Measurements from ENCODE around the gene SERHL2.
"Not testable (repeated sequence)": the region's sequence is repeated elsewhere in the genome, so short reads cannot be mapped to it uniquely, and the experiment has no call there.

The SERHL2 gene

DNA sequence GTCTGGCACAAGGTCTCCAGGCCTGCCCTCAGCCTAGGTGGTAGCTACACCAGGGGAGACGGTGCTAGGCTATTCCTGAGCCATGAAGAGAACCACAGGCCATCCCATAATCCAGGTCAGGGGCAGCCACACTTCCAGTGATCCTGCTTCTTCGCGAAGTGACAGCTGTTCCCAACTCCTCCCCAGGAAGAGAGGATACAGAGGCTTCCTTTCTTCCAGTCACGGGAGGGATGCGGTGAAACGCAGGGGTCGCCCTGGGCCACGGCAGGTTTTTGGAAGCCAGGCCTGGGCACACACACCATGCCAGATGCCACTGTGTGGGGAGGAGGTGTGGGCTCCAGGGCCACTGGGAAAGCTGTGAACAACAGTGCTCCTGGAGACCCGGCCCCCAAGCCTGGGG is 23.4 kb downstream of the SERHL2 start:
- H3K36me3 ChIP-seq (ENCODE audit: insufficient read depth, low read length), result peaks cover 59% of the 10 kb centered on the region
- 96% methylated on average over 8 of the region's 9 CpGs for WGBS

DNA sequence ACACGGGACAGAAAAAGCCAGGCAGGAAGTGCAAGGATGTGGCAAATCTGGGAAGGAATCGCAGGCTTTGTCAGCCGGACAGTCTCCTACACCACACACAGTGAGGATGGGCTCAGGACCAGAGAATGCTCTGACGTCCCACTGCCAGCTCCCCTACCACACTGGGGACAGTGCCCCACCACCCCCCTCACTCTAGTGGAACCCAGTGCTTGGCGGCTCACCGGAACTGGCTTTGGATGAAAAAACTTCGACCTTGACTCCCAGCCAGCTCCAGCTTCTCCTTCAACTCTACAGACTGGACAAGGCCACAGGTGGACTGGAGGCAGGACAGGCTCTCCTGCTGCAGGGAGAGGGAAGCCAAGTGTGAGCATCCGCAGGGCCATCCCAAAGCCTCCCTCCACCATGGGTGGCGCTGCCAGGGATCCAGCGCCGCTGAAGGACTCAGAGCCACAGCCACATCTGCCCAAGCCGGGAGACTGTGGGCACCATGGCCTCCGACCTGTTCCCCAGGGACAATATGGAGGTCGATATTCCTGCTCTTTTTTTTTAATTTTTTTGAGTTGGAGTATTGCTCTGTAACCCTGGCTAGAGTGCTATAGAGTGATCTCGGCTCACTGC is 24.0 kb downstream of the SERHL2 start:
- Histone ChIP-seq H3K4me3 (ENCODE audit: low read length) (no peak overlapping the region), H3K36me3 (ENCODE audit: insufficient read depth, low read length) (peaks cover 53% of the 10 kb centered on the region), H3K9ac (ENCODE audit: low read depth, low read length) (no peak overlapping the region), H3K27me3 (ENCODE audit: insufficient read depth, low read length) (no peaks in the 10 kb centered on the region), H3K9me3 (ENCODE audit: insufficient read depth, low read depth, low read length) (no peaks in the 10 kb centered on the region), H3K4me1 (ENCODE audit: insufficient read depth, low read length) (0 out of 2 replicates have a peak, but pooled peaks cover 3% of the 10 kb centered on the region), H3K27ac (ENCODE audit: low read depth, low read length) (no peak overlapping the region)
- WGBS, result 95% methylated on average over 15 of the region's 15 CpGs

More for the DNA sequence above, 23.4 kb downstream of the SERHL2 start:
- not testable (repeated sequence) for H3K27me3 ChIP-seq (ENCODE audit: insufficient read depth, low read length); H3K9me3 ChIP-seq (ENCODE audit: insufficient read depth, low read depth, low read length); H3K27ac ChIP-seq (ENCODE audit: low read depth, low read length); H3K4me3 ChIP-seq (ENCODE audit: low read length); H3K9ac ChIP-seq (ENCODE audit: low read depth, low read length); H3K4me1 ChIP-seq (ENCODE audit: insufficient read depth, low read length)

DNA sequence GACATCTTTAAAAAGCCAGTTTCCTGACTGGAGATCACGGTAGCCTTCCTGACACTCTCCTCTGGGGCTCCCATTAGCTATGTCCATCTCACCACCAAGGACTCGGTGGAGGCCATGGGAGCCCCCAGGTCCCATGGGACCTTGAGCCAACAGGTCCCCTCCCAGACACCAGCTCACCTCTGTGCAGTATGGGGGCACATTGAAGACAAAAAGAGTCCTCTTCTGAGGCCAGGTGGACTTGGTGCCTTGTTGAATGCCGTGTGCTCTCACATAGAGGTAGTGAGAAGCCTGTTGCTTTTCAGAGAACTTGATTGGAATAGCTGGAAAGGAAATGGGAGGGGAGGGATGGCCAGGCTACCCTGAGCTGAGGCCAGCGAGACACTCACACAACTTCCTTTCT is 26.3 kb downstream of the SERHL2 start:
- peaks cover 50% of the 10 kb centered on the region for H3K36me3 ChIP-seq (ENCODE audit: insufficient read depth, low read length)
- H3K9me3 ChIP-seq (ENCODE audit: insufficient read depth, low read depth, low read length); H3K4me1 ChIP-seq (ENCODE audit: insufficient read depth, low read length); H3K4me3 ChIP-seq (ENCODE audit: low read length); H3K27ac ChIP-seq (ENCODE audit: low read depth, low read length); H3K9ac ChIP-seq (ENCODE audit: low read depth, low read length); H3K27me3 ChIP-seq (ENCODE audit: insufficient read depth, low read length): not testable (repeated sequence)
- WGBS, result 96% methylated on average over 2 of the region's 4 CpGs

DNA sequence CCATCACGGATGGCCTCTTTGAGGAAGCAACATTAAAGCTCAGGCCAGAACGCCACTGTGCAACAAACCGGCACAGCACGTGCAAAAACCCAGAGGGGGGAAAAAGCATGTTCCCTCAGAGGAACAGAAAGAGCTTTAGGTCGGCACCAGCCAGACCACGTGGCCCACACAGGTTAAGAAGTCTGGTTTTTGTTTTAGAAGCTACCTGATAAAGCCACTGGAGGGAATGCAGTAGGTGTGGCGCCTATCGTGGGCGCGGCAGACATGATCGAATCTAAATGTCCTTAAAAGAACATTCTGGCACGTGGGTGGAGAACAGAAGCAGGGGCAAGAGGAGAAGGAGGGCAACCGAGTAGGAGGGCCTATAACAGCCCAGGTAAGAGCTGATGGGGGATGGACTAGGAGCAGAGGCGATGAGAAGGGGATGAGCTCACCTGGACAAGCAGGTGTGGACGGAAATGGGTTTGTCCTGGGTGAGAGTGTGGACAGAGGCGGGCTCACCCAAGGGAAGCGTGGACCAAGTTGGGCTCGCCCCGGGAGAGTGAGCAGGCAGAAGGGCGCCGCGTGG is 27.5 kb downstream of the SERHL2 start:
- 0% methylated on average over 10 of the region's 22 CpGs for WGBS
- H3K9me3 ChIP-seq (ENCODE audit: insufficient read depth, low read depth, low read length); H3K4me1 ChIP-seq (ENCODE audit: insufficient read depth, low read length); H3K27me3 ChIP-seq (ENCODE audit: insufficient read depth, low read length): not testable (repeated sequence)
- H3K9ac ChIP-seq (ENCODE audit: low read depth, low read length), result peak overlapping the region; percentile 96
- H3K27ac ChIP-seq (ENCODE audit: low read depth, low read length), result peak overlapping the region; percentile 73; the same call in 1 of the 2 replicates
- peak overlapping the region; percentile 82 for H3K4me3 ChIP-seq (ENCODE audit: low read length)
- peaks cover 59% of the 10 kb centered on the region for H3K36me3 ChIP-seq (ENCODE audit: insufficient read depth, low read length)

DNA sequence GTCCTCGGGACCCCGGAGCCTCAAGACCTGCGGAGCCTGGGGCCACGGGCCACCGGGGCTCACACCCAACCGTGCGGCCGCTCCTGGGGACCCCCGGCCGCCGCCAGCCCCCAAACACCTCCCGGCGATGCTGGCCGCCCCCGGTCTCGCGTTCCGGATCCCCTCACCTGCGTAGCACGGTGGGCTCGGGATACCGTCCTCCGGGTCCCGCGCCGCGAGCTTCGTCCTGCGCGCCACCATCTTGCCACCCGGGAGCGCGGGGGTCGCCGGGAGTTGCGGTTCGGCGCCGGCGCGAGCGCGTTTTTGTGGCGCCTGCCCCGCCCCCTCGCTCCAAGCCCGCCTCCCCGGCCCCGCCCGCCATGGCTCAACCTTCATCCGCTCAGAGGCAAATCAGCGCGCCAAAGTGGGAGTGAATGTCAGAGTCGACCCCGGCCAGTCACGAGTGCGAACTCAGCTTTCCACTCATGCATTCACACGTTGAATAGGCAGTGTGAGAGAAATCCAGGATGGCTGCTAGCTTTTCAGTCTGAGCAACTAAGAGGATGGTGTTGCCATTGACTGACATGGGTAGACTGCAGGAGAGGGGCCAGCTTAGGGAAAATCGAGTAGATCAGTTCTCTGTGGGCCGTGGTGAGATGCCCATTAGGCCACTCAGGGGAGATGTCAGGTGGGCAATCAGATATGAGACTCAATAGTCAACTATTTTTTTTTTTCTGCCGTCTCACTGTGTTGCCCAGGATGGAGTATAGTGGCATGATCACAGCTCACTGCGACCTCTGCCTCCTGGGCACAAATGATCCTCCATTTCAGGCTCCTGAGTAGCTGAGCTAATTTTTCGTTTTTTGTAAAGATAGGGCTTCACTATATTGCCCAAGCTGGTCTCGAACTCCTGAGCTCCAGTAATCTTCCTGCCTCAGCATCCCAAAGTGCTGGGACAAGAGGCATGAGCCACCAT is 28.3 kb downstream of the SERHL2 start:
- Histone ChIP-seq H3K27ac (ENCODE audit: low read depth, low read length) (peak overlapping the region; percentile 73), H3K4me1 (ENCODE audit: insufficient read depth, low read length) (0 out of 2 replicates have a peak, but pooled peaks cover 3% of the 10 kb centered on the region), H3K9ac (ENCODE audit: low read depth, low read length) (peak overlapping the region; percentile 96), H3K27me3 (ENCODE audit: insufficient read depth, low read length) (no peaks in the 10 kb centered on the region), H3K4me3 (ENCODE audit: low read length) (peak overlapping the region; percentile 82), H3K9me3 (ENCODE audit: insufficient read depth, low read depth, low read length) (no peaks in the 10 kb centered on the region), H3K36me3 (ENCODE audit: insufficient read depth, low read length) (peaks cover 64% of the 10 kb centered on the region)
- WGBS, result 8% methylated on average over 64 of the region's 64 CpGs

DNA sequence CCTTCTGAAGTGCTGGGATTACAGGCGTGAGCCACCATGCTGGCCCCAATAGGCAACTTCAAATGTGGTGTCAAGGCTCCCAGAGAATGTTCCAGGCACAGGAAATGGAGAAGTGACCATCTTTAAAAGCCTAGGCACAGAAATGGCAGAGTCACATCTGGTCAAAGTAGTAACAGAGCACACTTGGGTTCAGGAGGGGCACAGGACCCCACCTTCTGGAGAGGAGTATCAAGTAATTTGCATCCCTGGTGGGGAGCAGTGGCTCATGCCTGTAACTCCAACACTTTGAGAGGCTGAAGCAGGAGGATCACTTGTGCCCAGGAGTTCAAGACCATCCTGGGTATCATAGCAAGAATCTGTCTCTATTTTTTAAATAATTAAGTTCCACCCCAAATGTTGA is 29.2 kb downstream of the SERHL2 start:
- no peak overlapping the region for H3K27ac ChIP-seq (ENCODE audit: low read depth, low read length)
- H3K9ac ChIP-seq (ENCODE audit: low read depth, low read length), result no peak overlapping the region
- 93% methylated on average over 1 of the region's 1 CpG for WGBS
- H3K27me3 ChIP-seq (ENCODE audit: insufficient read depth, low read length), result no peaks in the 10 kb centered on the region
- no peak overlapping the region for H3K4me3 ChIP-seq (ENCODE audit: low read length)
- 0 out of 2 replicates have a peak, but pooled peaks cover 3% of the 10 kb centered on the region for H3K4me1 ChIP-seq (ENCODE audit: insufficient read depth, low read length)
- H3K9me3 ChIP-seq (ENCODE audit: insufficient read depth, low read depth, low read length), result no peaks in the 10 kb centered on the region
- peaks cover 64% of the 10 kb centered on the region for H3K36me3 ChIP-seq (ENCODE audit: insufficient read depth, low read length)

DNA sequence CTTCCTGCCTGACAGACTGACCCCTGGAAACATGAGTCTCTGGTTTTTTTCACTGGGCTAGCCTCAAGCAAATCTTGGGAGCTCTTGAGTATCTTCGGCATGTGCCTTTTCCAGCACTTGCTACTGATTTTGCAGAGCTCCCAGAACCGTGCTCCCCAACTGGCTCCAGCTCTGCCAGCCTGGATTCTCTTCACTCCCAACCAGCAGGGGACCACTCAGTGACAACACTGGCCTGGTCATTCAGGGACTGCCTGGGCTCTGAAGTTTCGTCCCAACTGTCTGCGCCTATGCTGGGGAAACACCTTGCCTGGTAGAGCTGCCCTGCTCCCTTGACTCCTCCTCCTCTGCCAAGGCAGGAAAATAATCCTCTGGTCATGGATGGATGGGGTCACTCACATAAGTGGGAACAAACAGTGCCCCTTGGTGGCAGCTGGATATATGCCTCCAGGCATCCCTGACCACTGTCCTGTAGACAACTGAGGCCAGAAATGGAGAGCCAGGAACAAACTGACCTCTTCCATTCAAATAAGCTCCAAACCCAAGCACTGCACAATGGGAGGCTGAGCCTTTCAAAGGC is 30.7 kb downstream of the SERHL2 start:
- Histone ChIP-seq H3K9ac (ENCODE audit: low read depth, low read length) (no peak overlapping the region), H3K4me1 (ENCODE audit: insufficient read depth, low read length) (0 out of 2 replicates have a peak, but pooled peaks cover 3% of the 10 kb centered on the region), H3K27ac (ENCODE audit: low read depth, low read length) (no peak overlapping the region), H3K4me3 (ENCODE audit: low read length) (no peak overlapping the region), H3K36me3 (ENCODE audit: insufficient read depth, low read length) (peaks cover 61% of the 10 kb centered on the region), H3K27me3 (ENCODE audit: insufficient read depth, low read length) (no peaks in the 10 kb centered on the region), H3K9me3 (ENCODE audit: insufficient read depth, low read depth, low read length) (no peaks in the 10 kb centered on the region)
- 97% methylated on average over 4 of the region's 4 CpGs for WGBS

DNA sequence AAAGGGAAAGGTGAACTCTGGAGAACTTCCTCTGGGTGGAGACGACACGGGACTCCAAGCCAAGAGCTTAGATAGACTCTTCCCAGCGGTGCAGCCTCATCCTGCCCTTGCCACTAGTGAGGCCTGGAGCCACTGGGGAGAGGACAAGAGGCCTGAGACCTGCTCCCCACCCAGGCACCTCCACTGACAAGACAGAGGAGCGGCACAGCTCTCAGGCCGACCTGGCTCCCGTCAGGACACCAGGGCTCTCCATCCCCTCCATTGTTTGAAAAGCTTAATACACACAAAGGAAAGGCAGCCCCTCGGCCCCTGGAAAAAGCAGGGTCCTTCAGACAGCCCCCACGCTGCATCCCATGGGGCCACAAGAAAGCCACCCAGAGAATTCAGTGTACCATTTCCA is 31.3 kb downstream of the SERHL2 start:
- no peak overlapping the region for H3K4me3 ChIP-seq (ENCODE audit: low read length)
- no peak overlapping the region for H3K9ac ChIP-seq (ENCODE audit: low read depth, low read length)
- H3K36me3 ChIP-seq (ENCODE audit: insufficient read depth, low read length), result peaks cover 62% of the 10 kb centered on the region
- no peaks in the 10 kb centered on the region for H3K9me3 ChIP-seq (ENCODE audit: insufficient read depth, low read depth, low read length)
- H3K4me1 ChIP-seq (ENCODE audit: insufficient read depth, low read length), result 0 out of 2 replicates have a peak, but pooled peaks cover 3% of the 10 kb centered on the region
- H3K27ac ChIP-seq (ENCODE audit: low read depth, low read length), result no peak overlapping the region
- WGBS, result 95% methylated on average over 8 of the region's 8 CpGs
- no peaks in the 10 kb centered on the region for H3K27me3 ChIP-seq (ENCODE audit: insufficient read depth, low read length)

DNA sequence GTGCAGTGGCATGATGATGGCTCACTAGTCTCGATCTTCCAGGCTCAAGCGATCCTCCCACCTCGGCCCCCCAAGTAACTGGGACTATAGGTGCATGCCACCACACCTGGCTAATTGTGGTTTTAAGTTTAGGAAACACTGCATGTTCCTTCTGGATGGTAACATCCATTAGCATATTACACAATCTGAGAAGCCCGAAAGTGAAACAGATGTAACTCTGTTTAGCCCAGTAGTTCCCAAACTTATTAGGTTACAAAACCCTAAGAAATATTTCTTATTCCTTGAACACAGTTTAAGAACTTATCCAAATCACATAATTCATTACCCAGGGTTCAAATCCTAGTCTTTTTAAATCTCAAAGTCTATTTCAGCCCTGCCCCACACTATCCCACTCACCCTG is 32.6 kb downstream of the SERHL2 start:
- 0 out of 2 replicates have a peak, but pooled peaks cover 3% of the 10 kb centered on the region for H3K4me1 ChIP-seq (ENCODE audit: insufficient read depth, low read length)
- H3K9ac ChIP-seq (ENCODE audit: low read depth, low read length), result no peak overlapping the region
- H3K9me3 ChIP-seq (ENCODE audit: insufficient read depth, low read depth, low read length), result no peaks in the 10 kb centered on the region
- 96% methylated on average over 4 of the region's 4 CpGs for WGBS
- peaks cover 72% of the 10 kb centered on the region for H3K36me3 ChIP-seq (ENCODE audit: insufficient read depth, low read length)
- H3K4me3 ChIP-seq (ENCODE audit: low read length), result no peak overlapping the region
- H3K27ac ChIP-seq (ENCODE audit: low read depth, low read length), result no peak overlapping the region
- no peaks in the 10 kb centered on the region for H3K27me3 ChIP-seq (ENCODE audit: insufficient read depth, low read length)

DNA sequence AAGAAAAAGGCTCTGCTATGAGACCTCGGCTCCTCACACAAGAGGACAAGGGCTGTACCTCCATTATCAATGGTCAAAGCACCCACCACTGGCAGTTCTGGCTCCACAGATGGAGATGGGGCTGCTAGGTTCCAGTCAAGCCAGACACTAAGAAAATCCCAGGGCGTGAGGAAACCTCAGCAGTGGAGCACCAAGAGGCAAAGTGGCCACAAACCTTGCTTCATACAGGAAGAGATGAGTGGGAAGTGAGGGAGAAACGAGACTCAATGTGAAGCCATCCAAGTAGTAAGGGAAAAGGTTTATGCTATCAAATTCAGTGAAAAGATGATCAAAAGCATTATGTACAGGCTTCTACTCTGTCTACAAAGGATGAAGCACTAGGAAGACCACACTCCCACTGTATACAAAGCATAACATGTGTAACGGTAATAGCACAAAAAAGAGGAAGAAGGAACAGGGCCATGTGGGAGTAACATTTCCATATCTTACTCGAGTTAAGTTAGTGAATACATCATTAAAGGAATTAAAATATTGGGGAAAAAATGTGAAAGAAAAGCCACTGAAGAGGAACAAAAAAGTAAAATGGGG is 33.9 kb downstream of the SERHL2 start:
- Histone ChIP-seq H3K27me3 (ENCODE audit: insufficient read depth, low read length) (no peaks in the 10 kb centered on the region), H3K9ac (ENCODE audit: low read depth, low read length) (no peak overlapping the region), H3K36me3 (ENCODE audit: insufficient read depth, low read length) (peaks cover 85% of the 10 kb centered on the region), H3K4me1 (ENCODE audit: insufficient read depth, low read length) (no peaks in the 10 kb centered on the region), H3K4me3 (ENCODE audit: low read length) (no peak overlapping the region), H3K27ac (ENCODE audit: low read depth, low read length) (no peak overlapping the region), H3K9me3 (ENCODE audit: insufficient read depth, low read depth, low read length) (no peaks in the 10 kb centered on the region)
- 95% methylated on average over 5 of the region's 5 CpGs for WGBS
